ENCODE data around the gene EMCN.

- TF ChIP-seq CTCF (IDR thresholded peaks at IDR 0.05), result peak; percentile 64
- no peak for TF ChIP-seq EZH2phosphoT487 (IDR thresholded peaks at IDR 0.05)
- no peak for TF ChIP-seq EZH2 (IDR thresholded peaks at IDR 0.05)
Measured at GRCh38 chr4:100372432-100372831, 145.4 kb downstream of the EMCN start.

Measured in neural progenitor cell (in vitro differentiated cells).